Trophoblast cell (in vitro differentiated cells and primary cell): ENCODE results near the gene ATP6V1E1.

Source experiments
- DNase-seq, 2 donors: peaks; one replicate each; pipeline ENCODE4 v3.0.0-alpha.2; 2016
- H2AFZ ChIP-seq: 2 replicates; pipeline ENCODE4 v1.6.1; 2013; ENCODE audit warnings: low read length, moderate library complexity, mild to moderate bottlenecking; ENCODE audit not compliant: insufficient read depth, poor library complexity
- H2AK5ac ChIP-seq: 2 replicates; pipeline ENCODE4 v1.6.1; 2013; ENCODE audit warnings: mild to moderate bottlenecking, low read length
- H2BK120ac ChIP-seq: 2 replicates; pipeline ENCODE4 v1.6.1; 2013; ENCODE audit warnings: low read length, mild to moderate bottlenecking, moderate library complexity; ENCODE audit not compliant: insufficient read depth, poor library complexity
- H2BK12ac ChIP-seq: 2 replicates; pipeline ENCODE4 v1.6.1; 2013; ENCODE audit warnings: mild to moderate bottlenecking, low read length, moderate library complexity
- H2BK5ac ChIP-seq: 2 replicates; pipeline ENCODE4 v1.6.1; 2013; ENCODE audit warnings: low read length, low read depth, moderate library complexity, mild to moderate bottlenecking; ENCODE audit not compliant: poor library complexity
- H3K14ac ChIP-seq: 2 replicates; pipeline ENCODE4 v1.6.1; 2013; ENCODE audit warnings: mild to moderate bottlenecking, low read length
- H3K18ac ChIP-seq: 2 replicates; pipeline ENCODE4 v1.6.1; 2013; ENCODE audit warnings: mild to moderate bottlenecking, low read length
- H3K23ac ChIP-seq: 2 replicates; pipeline ENCODE4 v1.6.1; 2013; ENCODE audit warnings: low read length
- H3K27ac ChIP-seq: 2 replicates; pipeline ENCODE4 v1.5.1; 2013; ENCODE audit warnings: low read depth, mild to moderate bottlenecking, inconsistent platforms, low read length, moderate library complexity
- H3K27me3 ChIP-seq: 2 replicates; pipeline ENCODE4 v1.6.1; 2013; ENCODE audit warnings: inconsistent platforms, mild to moderate bottlenecking, low read length, moderate library complexity; ENCODE audit not compliant: insufficient read depth
- H3K36me3 ChIP-seq, 2 experiments: 1 replicate in 1 of 2; 2 replicates in 1 of 2; pipeline ENCODE4 v1.6.1; 2013; ENCODE audit warnings: low read length in 2 of 2, mild to moderate bottlenecking in 2 of 2, moderate library complexity in 1 of 2; ENCODE audit not compliant: insufficient read depth in 2 of 2, control insufficient read depth in 1 of 2
- H3K4ac ChIP-seq: 2 replicates; pipeline ENCODE4 v1.6.1; 2013; ENCODE audit warnings: low read depth, mild to moderate bottlenecking, low read length, moderate library complexity
- H3K4me1 ChIP-seq, 2 experiments: 1 replicate in 1 of 2; 2 replicates in 1 of 2; pipeline ENCODE4 v1.6.1; 2013; ENCODE audit warnings: low read length in 2 of 2, mild to moderate bottlenecking in 2 of 2, moderate library complexity in 1 of 2; ENCODE audit not compliant: insufficient read depth in 2 of 2, control insufficient read depth in 1 of 2
- H3K4me2 ChIP-seq: 2 replicates; pipeline ENCODE4 v1.6.1; 2013; ENCODE audit warnings: inconsistent platforms, mild to moderate bottlenecking, low read length, moderate library complexity
- H3K4me3 ChIP-seq: 2 replicates; pipeline ENCODE4 v1.5.1; 2013; ENCODE audit warnings: mild to moderate bottlenecking, low read depth, low read length, inconsistent platforms
- H3K79me1 ChIP-seq: one replicate; pipeline ENCODE4 v1.6.1; 2013; ENCODE audit warnings: low read length
- H3K79me2 ChIP-seq: 2 replicates; pipeline ENCODE4 v1.6.1; 2013; ENCODE audit warnings: low read length, mild to moderate bottlenecking; ENCODE audit not compliant: control insufficient read depth, insufficient read depth, poor library complexity
- H3K9ac ChIP-seq: 2 replicates; pipeline ENCODE4 v1.6.1; 2013; ENCODE audit warnings: mild to moderate bottlenecking, low read length
- H3K9me3 ChIP-seq: 2 replicates; pipeline ENCODE4 v1.6.1; 2013; ENCODE audit warnings: low read depth, mild to moderate bottlenecking, control low read depth, inconsistent platforms, low read length; ENCODE audit not compliant: insufficient read depth
- H4K12ac ChIP-seq: 2 replicates; pipeline ENCODE4 v1.6.1; 2013; ENCODE audit warnings: low read depth, mild to moderate bottlenecking, low read length, moderate library complexity
- H4K8ac ChIP-seq: 2 replicates; pipeline ENCODE4 v1.6.1; 2013; ENCODE audit warnings: low read depth, mild to moderate bottlenecking, low read length, moderate library complexity
- H4K91ac ChIP-seq: one replicate; pipeline ENCODE4 v1.6.1; 2013; ENCODE audit warnings: low read depth, mild to moderate bottlenecking, low read length, moderate library complexity
- WGBS: extraction: QIAGEN DNeasy Blood & Tissue Kit; methylation state at CpG from one replicate; pipeline ENCODE4 v1.1.7; 2013; ENCODE audit warnings: missing lambda C conversion rate; ENCODE audit not compliant: insufficient read length, insufficient coverage; ENCODE audit errors: extremely low coverage; 5-methylcytosine and 5-hydroxymethylcytosine counted together

Gene ATP6V1E1

GRCh38 chr22:17592201-17592600, 36.3 kb downstream of the ATP6V1E1 start:
- H4K91ac ChIP-seq: no peak overlapping the region
- H4K12ac ChIP-seq: no peak overlapping the region
- H3K4me2 ChIP-seq: no peak overlapping the region
- no peak overlapping the region for H2BK12ac ChIP-seq
- H3K79me1 ChIP-seq: no peaks in the 10 kb centered on the region
- H3K27me3 ChIP-seq: no peaks in the 10 kb centered on the region
- H2BK5ac ChIP-seq: no peak overlapping the region
- no peak overlapping the region for H3K23ac ChIP-seq
- H3K9me3 ChIP-seq: no peaks in the 10 kb centered on the region
- peaks cover 42 to 63% of the 10 kb centered on the region in 2 experiments for H3K36me3 ChIP-seq
- no peak overlapping the region for H4K8ac ChIP-seq
- no peaks in the 10 kb centered on the region for H3K4me1 ChIP-seq
- no peak for DNase-seq
- H3K27ac ChIP-seq: no peak overlapping the region
- no peak overlapping the region for H2BK120ac ChIP-seq
- H3K4me3 ChIP-seq: no peak overlapping the region
- no peaks in the 10 kb centered on the region for H3K79me2 ChIP-seq
- no peak overlapping the region for H2AFZ ChIP-seq
- WGBS: no CpG with 5 or more reads among the region's 5 CpGs
- H3K9ac ChIP-seq: no peak overlapping the region
- no peak overlapping the region for H3K18ac ChIP-seq
- no peak overlapping the region for H3K4ac ChIP-seq
- no peak overlapping the region for H3K14ac ChIP-seq
- no peak overlapping the region for H2AK5ac ChIP-seq

DNA sequence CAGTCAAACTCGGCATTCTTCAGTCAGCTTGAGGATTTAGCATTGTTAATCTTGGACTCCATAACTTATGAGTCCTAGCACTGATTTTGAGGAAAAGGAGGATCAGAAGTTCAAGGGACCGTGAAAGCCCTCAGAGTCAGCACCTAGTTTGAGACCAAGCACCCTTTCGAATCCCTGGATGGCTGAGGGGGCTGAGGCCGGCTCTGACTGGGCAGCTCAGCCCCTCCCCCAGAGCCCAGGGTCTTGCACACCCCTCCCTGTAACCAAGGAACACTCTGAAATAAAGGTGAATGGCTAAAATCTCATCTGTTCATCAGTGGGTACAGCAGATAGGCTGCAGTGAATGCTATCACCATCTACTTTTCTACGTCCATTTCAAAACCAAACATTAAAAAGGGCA, 38.0 kb downstream of the ATP6V1E1 start:
- no CpG with 5 or more reads among the region's 5 CpGs for WGBS
- Histone ChIP-seq H3K79me2 (no peaks in the 10 kb centered on the region), H4K8ac (no peak overlapping the region), H2BK5ac (no peak overlapping the region), H3K4me2 (no peak overlapping the region), H2AFZ (no peak overlapping the region), H3K4ac (no peak overlapping the region), H3K9ac (no peak overlapping the region), H4K91ac (no peak overlapping the region), H3K9me3 (no peaks in the 10 kb centered on the region), H3K18ac (no peak overlapping the region), H3K79me1 (no peaks in the 10 kb centered on the region), H4K12ac (no peak overlapping the region), H2BK120ac (no peak overlapping the region), H3K27ac (no peak overlapping the region), H3K27me3 (no peaks in the 10 kb centered on the region), H3K23ac (no peak overlapping the region), H3K4me1 (no peaks in the 10 kb centered on the region), H2AK5ac (no peak overlapping the region), H3K14ac (no peak overlapping the region), H3K36me3 (peaks cover 35 to 51% of the 10 kb centered on the region in 2 experiments), H3K4me3 (no peak overlapping the region), H2BK12ac (no peak overlapping the region)
- DNase-seq: no peak

DNA sequence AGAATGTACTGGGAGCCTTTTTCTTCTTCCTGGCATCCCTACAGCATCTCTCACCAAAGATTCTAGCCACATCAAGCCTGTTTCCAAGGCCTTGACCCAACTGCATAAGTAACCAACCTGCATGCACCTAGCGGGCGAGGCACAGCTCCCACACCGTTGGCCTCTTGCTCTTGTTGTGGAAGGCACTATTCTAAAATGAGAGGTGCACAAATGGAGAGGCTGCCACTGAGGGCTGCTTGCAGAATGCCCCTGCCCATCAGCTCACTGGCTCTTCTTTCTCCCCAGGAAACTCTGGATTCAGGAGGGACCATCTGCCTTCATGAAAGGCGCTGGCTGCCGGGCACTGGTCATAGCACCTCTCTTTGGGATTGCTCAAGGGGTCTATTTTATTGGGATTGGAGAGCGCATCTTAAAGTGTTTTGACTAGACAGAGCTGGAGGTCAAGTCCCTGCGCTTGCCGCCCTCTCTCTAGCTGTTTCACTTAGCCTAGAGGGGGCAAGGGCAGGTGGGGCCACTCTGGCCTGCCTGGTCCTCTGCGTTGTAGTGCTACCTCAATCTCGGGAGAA, 38.7 kb downstream of the ATP6V1E1 start:
- no peak overlapping the region for H3K18ac ChIP-seq
- H3K79me1 ChIP-seq: no peaks in the 10 kb centered on the region
- no peak overlapping the region for H2AK5ac ChIP-seq
- no peaks in the 10 kb centered on the region for H3K27me3 ChIP-seq
- H4K91ac ChIP-seq: no peak overlapping the region
- H3K23ac ChIP-seq: no peak overlapping the region
- no peak overlapping the region for H2BK5ac ChIP-seq
- no peak overlapping the region for H2AFZ ChIP-seq
- DNase-seq: no peak
- no peaks in the 10 kb centered on the region for H3K4me1 ChIP-seq
- no peak overlapping the region for H3K14ac ChIP-seq
- H3K36me3 ChIP-seq: peaks cover 29 to 45% of the 10 kb centered on the region in 2 experiments
- no peak overlapping the region for H3K27ac ChIP-seq
- H3K4me2 ChIP-seq: no peak overlapping the region
- no peak overlapping the region for H4K8ac ChIP-seq
- no peak overlapping the region for H3K4ac ChIP-seq
- H3K4me3 ChIP-seq: no peak overlapping the region
- H2BK12ac ChIP-seq: no peak overlapping the region
- no peak overlapping the region for H3K9ac ChIP-seq
- H3K79me2 ChIP-seq: no peaks in the 10 kb centered on the region
- no CpG with 5 or more reads among the region's 10 CpGs for WGBS
- H3K9me3 ChIP-seq: no peaks in the 10 kb centered on the region
- H2BK120ac ChIP-seq: no peak overlapping the region
- H4K12ac ChIP-seq: no peak overlapping the region

DNA sequence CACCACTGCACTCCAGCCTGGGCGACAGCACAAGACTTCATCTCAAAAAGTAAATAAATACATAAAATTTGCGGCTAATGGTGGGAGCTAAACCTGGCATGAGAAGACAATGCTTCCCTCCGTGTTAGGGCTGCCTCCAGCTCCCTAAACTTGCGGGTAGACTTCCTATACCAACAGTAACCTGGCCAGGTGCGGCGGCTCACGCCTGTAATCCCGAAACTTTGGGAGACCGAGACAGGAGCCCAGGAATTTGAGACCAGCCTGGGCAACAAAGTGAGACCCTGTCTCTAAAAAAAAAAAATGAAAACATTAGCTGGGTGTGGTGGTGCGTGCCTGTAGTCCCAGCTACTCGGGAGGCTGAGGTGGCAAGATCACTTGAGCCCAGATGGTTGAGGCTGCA, 39.9 kb downstream of the ATP6V1E1 start:
- Histone ChIP-seq H3K79me2 (no peaks in the 10 kb centered on the region), H3K18ac (no peak overlapping the region), H4K91ac (no peak overlapping the region), H2BK120ac (no peak overlapping the region), H3K36me3 (peaks cover 27 to 35% of the 10 kb centered on the region in 2 experiments), H3K4me1 (no peaks in the 10 kb centered on the region), H2AK5ac (no peak overlapping the region), H3K4ac (no peak overlapping the region), H2AFZ (no peak overlapping the region), H3K27ac (no peak overlapping the region), H3K14ac (no peak overlapping the region), H3K79me1 (no peaks in the 10 kb centered on the region), H4K12ac (no peak overlapping the region), H3K27me3 (no peaks in the 10 kb centered on the region), H3K4me2 (no peak overlapping the region), H3K23ac (no peak overlapping the region), H2BK12ac (no peak overlapping the region), H3K9ac (no peak overlapping the region), H3K9me3 (no peaks in the 10 kb centered on the region), H3K4me3 (no peak overlapping the region), H4K8ac (no peak overlapping the region), H2BK5ac (no peak overlapping the region)
- WGBS: no CpG with 5 or more reads among the region's 11 CpGs
- no peak for DNase-seq
